GM18951 (cell line): ENCODE measurements around the gene CERS5.

Experiments used
- POLR2A ChIP-seq: IDR thresholded peaks from 4 replicates; pipeline ENCODE4 v1.6.1; 2011; ENCODE audit warnings: mild to moderate bottlenecking; ENCODE audit not compliant: insufficient read length, insufficient read depth; ENCODE audit errors: extremely low read depth
- in situ Hi-C: fragments of 300-500 bp; cut with MboI; formaldehyde crosslinking; loops from one replicate; pipeline ENCODE4 v1.12.0; 2022; ENCODE audit warnings: low sequenced_read_pairs, mixed read lengths, inconsistent platforms; ENCODE audit not compliant: unreplicated experiment

Gene CERS5

DNA sequence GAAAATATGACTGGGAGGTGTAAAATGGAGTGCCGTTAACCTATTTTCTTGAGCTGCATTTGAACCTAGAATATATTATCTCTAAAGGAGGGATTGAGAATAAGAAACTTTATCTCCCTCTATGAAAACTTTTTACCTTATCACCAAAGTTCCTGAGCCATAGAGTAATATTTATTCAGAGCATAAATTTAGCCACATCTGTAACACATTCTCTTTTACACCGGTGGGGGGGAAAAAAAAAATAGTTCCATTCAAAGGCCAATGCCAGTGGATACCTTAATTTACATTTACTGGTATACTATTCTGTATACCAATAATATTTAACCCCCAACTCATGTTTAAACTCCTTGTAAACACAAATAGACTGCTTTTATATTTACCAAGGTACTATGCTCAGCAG, 21.7 kb downstream of the CERS5 start:
- TF ChIP-seq POLR2A, result no peak
- in situ Hi-C loops, result no loop called here

GRCh38 chr12:50142993-50143392, 24.2 kb downstream of the CERS5 start:
- in situ Hi-C loops, result no loop called here
- no peak for TF ChIP-seq POLR2A

DNA sequence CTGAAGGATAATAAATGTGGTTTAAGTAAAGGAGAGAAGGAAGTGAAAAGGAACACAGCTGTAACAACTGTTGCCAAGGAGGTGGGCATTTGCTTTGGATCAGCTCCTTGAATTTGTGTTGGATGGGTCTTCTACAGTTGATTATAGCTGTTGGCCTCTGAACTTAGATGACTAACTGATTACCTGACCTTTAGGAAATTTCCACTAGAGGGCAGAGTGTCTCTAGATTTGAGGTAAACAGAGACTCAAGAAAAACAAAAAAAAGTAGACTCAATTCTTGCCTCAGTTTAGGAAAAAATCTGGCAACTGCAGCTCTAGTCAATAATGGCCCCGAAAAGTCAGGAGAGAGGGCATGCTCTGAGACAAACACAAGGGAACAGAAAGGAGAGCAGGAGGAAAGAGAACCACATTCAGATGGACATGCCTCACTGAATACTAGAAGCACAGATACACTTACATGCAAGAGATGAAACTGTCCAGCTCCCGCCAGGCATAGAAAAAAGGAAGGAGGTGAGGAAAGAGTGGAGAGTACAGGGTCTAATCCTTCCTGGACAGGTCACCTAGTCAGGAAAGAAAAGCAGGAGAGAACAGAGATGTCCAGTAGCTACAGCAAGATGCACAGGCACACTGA, 34.5 kb downstream of the CERS5 start:
- in situ Hi-C loops, result no loop called here
- TF ChIP-seq POLR2A, result no peak

GRCh38 chr12:50129290-50129689, 37.9 kb downstream of the CERS5 start:
- TF ChIP-seq POLR2A, result no peak
- in situ Hi-C loops, result no loop called here

GRCh38 chr12:50127546-50127945, 39.6 kb downstream of the CERS5 start:
- in situ Hi-C loops, result no loop called here
- TF ChIP-seq POLR2A, result no peak

- no peak for TF ChIP-seq POLR2A
- in situ Hi-C loops, result no loop called here
Measured at GRCh38 chr12:50123203-50123602, 44.0 kb downstream of the CERS5 start.

DNA sequence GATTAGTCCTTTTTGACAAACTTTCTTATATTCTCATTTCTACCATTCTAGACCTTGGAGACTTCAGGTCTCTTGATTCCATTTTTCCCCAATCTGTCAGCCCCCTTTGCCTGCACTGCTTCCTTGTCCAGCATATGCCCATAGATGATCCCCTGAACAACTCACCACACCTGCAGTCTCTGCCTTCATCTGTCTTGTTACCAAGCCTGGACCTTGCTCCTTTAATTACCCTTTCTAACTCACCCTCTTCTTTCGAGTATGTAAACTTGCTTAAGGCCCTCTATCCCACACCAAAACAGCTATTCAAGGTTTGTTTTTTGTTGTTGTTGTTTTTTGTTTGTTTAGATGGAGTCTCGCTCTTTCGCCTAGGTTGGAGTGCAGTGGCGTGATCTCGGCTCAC, 45.5 kb downstream of the CERS5 start:
- in situ Hi-C loops, result no loop called here
- TF ChIP-seq POLR2A, result no peak

GRCh38 chr12:50120953-50121352, 46.2 kb downstream of the CERS5 start:
- TF ChIP-seq POLR2A, result no peak
- in situ Hi-C loops, result no loop called here

- no peak for TF ChIP-seq POLR2A
Measured at GRCh38 chr12:50120521-50120920, 46.6 kb downstream of the CERS5 start.

DNA sequence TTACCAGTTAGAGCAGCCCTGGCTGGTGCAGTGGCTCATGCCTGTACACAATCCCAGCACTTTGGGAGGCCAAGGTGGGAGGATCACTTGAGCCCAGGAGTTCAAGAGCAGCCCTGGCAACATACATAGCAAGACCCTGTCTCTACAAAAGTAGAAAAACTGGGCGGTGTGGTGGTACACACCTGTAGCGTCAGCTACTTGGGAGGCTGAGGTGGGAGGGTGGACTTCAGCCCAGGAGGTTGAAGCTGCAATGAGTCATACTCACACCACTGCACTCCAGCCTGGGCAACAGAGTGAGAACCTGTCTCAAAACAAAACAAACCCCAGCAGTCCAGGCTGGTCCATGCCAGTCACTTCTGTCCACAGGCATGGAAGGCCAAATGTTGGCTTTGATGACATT, 47.8 kb downstream of the CERS5 start:
- no peak for TF ChIP-seq POLR2A

More at GRCh38 chr12:50120521-50120920, 46.6 kb downstream of the CERS5 start:
- in situ Hi-C loops, result no loop called here

DNA sequence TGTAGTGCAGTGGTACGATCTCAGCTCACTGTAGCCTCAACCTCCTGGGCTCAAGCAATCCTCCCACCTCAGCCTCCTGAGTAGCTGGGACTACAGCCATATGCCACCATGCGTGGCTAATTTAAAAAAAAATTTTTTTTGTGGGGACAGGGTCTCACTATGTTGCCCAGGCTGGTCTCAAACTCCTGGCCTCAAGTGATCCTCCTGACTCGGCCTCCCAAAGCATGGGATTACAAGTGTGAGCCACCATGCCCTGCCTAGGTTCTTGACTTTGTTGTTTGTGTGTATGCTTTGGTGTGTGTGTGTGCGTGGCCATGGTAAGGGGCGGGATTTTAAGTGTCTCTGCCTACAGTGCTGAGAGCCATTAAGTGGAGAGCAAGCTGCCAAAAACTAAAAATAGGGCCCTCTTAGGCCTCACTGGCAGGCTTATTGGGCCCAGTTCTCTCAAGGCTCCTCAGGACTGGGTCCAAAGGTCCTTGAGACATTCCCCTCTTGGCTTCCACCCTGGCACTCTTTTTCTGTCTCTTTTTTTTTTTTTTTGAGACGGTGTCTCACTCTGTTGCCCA, 50.0 kb downstream of the CERS5 start:
- no peak for TF ChIP-seq POLR2A
- in situ Hi-C loops, result no loop called here

More for the DNA sequence above, 47.8 kb downstream of the CERS5 start:
- in situ Hi-C loops, result no loop called here

- no peak for TF ChIP-seq POLR2A
- in situ Hi-C loops, result no loop called here
Measured at GRCh38 chr12:50112456-50113218, 54.5 kb downstream of the CERS5 start.

DNA sequence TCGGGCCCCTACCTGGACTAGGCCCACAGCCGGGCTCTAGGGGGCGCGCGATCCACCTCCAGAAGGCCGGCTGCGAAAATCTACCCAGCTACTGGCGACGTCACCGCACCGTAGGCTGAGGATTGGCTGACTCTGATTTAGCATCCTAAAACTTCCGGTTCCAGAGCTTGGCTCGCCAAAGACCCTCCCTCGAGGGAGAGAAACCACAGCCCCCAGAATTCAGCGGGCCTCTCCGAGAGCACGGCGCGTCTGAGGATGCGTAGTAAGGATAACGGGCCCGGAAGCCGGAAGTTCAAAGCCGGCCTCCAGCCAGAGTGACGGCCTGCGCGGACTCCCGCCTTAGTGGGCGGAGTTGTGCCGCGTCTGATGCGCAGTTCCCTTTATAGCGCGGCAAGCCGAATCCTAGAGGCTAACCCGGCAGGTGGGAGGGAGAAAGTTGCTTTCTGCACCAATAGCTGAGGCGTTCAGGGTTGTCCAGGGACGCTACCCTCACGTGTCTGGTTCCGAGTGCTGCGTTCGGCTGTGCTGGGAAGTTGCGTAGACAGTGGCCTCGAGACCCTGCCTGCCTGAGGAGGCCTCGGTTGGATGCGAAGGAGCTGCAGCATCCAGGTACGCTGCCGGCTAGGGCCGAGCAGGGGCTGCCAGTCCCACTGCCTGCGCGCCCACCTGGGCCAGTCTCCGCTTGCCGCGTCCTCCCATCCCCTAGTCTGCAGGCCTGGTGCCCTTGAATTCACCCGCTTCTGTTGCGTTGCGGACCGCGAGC, 55.3 kb downstream of the CERS5 start, which contains the start of gene COX14:
COX14 (plus strand) TSS at position 544 of the 763 bp plus-strand sequence. CDS start 7,808 bp downstream, outside the sequence.
- peak; percentile 90 for TF ChIP-seq POLR2A

GRCh38 chr12:50111395-50111692, 55.8 kb downstream of the CERS5 start:
- no peak for TF ChIP-seq POLR2A
- in situ Hi-C loops, result no loop called here

More for the DNA sequence above, 55.3 kb downstream of the CERS5 start, which contains the start of gene COX14:
- in situ Hi-C loops, result no loop called here
